Measurements from ENCODE around the gene BRSK1.

The BRSK1 gene

GRCh38 chr19:55275851-55276719, 7.7 kb upstream of the BRSK1 start:
- H3K4me3 ChIP-seq (ENCODE audit: low read depth, low read length): no peak overlapping the region
- H3K9me3 ChIP-seq: no peaks in the 10 kb centered on the region
- H3K27me3 ChIP-seq: no peaks in the 10 kb centered on the region
- no peak for DNase-seq
- H3K4me1 ChIP-seq: no peaks in the 10 kb centered on the region
- no peak for TF ChIP-seq CTCF (IDR thresholded peaks at IDR 0.05; ENCODE audit: low read depth, low read length)
- peaks cover 10% of the 10 kb centered on the region; the same call in 1 of the 2 replicates for H3K36me3 ChIP-seq

GRCh38 chr19:55276720-55277430, 6.9 kb upstream of the BRSK1 start:
- no peaks in the 10 kb centered on the region for H3K27me3 ChIP-seq
- H3K4me3 ChIP-seq (ENCODE audit: low read depth, low read length): no peak overlapping the region
- H3K4me1 ChIP-seq: no peaks in the 10 kb centered on the region
- peaks cover 10% of the 10 kb centered on the region; the same call in 1 of the 2 replicates for H3K36me3 ChIP-seq
- no peak for TF ChIP-seq CTCF (IDR thresholded peaks at IDR 0.05; ENCODE audit: low read depth, low read length)
- no peak for DNase-seq
- no peaks in the 10 kb centered on the region for H3K9me3 ChIP-seq

- Histone ChIP-seq H3K36me3 (peaks cover 10% of the 10 kb centered on the region; the same call in 1 of the 2 replicates), H3K4me1 (no peaks in the 10 kb centered on the region)
- DNase-seq: no peak
Observed at GRCh38 chr19:55277494-55277893, 6.3 kb upstream of the BRSK1 start.

GRCh38 chr19:55278391-55279135, 5.2 kb upstream of the BRSK1 start:
- H3K9me3 ChIP-seq: no peaks in the 10 kb centered on the region
- H3K36me3 ChIP-seq: peaks cover 9% of the 10 kb centered on the region; the same call in 1 of the 2 replicates
- 0 out of 2 replicates have a peak, but pooled peaks cover 3% of the 10 kb centered on the region for H3K4me1 ChIP-seq
- DNase-seq: no peak
- TF ChIP-seq CTCF (IDR thresholded peaks at IDR 0.05; ENCODE audit: low read depth, low read length): no peak
- no peaks in the 10 kb centered on the region for H3K27me3 ChIP-seq
- peak overlapping the region; percentile 96 for H3K4me3 ChIP-seq (ENCODE audit: low read depth, low read length)

More at GRCh38 chr19:55277494-55277893, 6.3 kb upstream of the BRSK1 start:
- H3K4me3 ChIP-seq (ENCODE audit: low read depth, low read length): no peak overlapping the region
- no peaks in the 10 kb centered on the region for H3K9me3 ChIP-seq
- TF ChIP-seq CTCF (IDR thresholded peaks at IDR 0.05; ENCODE audit: low read depth, low read length): no peak
- H3K27me3 ChIP-seq: no peaks in the 10 kb centered on the region

GRCh38 chr19:55279340-55279739, 4.5 kb upstream of the BRSK1 start:
- H3K4me1 ChIP-seq: 0 out of 2 replicates have a peak, but pooled peaks cover 3% of the 10 kb centered on the region
- no peak for TF ChIP-seq CTCF (IDR thresholded peaks at IDR 0.05; ENCODE audit: low read depth, low read length)
- H3K36me3 ChIP-seq: peaks cover 4% of the 10 kb centered on the region; the same call in 1 of the 2 replicates
- peak overlapping the region; percentile 96 for H3K4me3 ChIP-seq (ENCODE audit: low read depth, low read length)
- no peaks in the 10 kb centered on the region for H3K9me3 ChIP-seq
- H3K27me3 ChIP-seq: no peaks in the 10 kb centered on the region
- no peak for DNase-seq

Measured in BE2C (cell line).